ENCODE results near the gene MINDY1. TPM values are rescaled to one million over a fixed set of nuclear protein-coding genes. Genes with fewer than 3 reads are reported as not detected.
A peak's percentile ranks its signal among the peaks of the same experiment; 100 is the strongest.

The MINDY1 gene
- total and polyA plus RNA-seq, 9 of the 15 experiments (the other 6 are each of a cell fraction or from before 2014, with no cell fraction given): 0.49 to 11.0 (median 6.0) TPM

DNA sequence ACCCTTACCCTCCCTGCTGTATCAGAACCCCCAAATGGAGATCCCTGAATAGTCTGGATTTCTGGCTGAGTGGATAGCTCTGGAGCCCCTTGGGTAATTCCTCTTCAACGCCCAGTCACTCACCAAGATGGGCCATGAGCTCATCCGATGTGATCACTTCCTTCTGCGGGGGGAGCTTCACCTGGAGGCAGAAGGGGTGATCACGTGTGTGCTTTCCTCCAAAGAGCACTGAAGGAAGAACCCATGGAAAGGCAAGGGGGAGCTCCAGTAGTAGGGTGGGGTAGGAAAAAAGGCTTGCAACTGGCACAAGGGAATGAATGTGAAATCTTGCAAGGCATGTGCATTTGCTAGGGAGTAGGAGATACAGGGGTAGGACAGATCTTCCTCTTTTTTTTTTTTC, 5.1 kb downstream of the MINDY1 start (continued):
- TF ChIP-seq MGA (IDR thresholded peaks at IDR 0.05): 0 out of 2 replicates have a peak, but pooled peaks have one; percentile 25
- TF ChIP-seq CXXC5 (CRISPR knock-in tag; IDR thresholded peaks at IDR 0.05): peak; percentile 18; the same call in 1 of the 2 replicates
- 0 out of 2 replicates have a peak, but pooled peaks have one; percentile 28 for TF ChIP-seq ZBTB40 (IDR thresholded peaks at IDR 0.05)
- TF ChIP-seq ZBTB40 (CRISPR knock-in tag; IDR thresholded peaks at IDR 0.05): no peak
- TF ChIP-seq MYC (IDR thresholded peaks at IDR 0.05; ENCODE audit: low read depth, low read length): peak; percentile 27; the same call in 1 of the 2 replicates
- no peak for TF ChIP-seq MYC (CRISPR knock-in tag; IDR thresholded peaks at IDR 0.05; ENCODE audit: borderline replicate concordance, low read depth)
- TF ChIP-seq ETV5 (CRISPR knock-in tag; IDR thresholded peaks at IDR 0.05; ENCODE audit: low read depth): 0 out of 2 replicates have a peak, but pooled peaks have one; percentile 54

All from K562 (cell line).